Vagina (tissue), 2 donors: ENCODE results near the gene HCRT. TPM values are rescaled to one million over a fixed set of nuclear protein-coding genes. Genes with fewer than 3 reads are reported as not detected.

ENCODE experiments used
- DNase-seq, 2 donors: peaks; one replicate each; pipeline ENCODE4 v3.0.0-alpha.2; 2017; ENCODE audit errors: extremely low spot score in 2 of 2
- H3K27ac ChIP-seq: fragments of 200-600 bp; sonication (generic); one replicate; pipeline ENCODE4 v1.5.1; 2019
- H3K27me3 ChIP-seq: fragments of 200-600 bp; sonication (generic); one replicate; pipeline ENCODE4 v1.5.1; 2019
- H3K36me3 ChIP-seq, 2 donors: fragments of 200-600 bp; sonication (generic); one replicate each; pipeline ENCODE4 v1.5.1; 2017 to 2019
- H3K4me1 ChIP-seq: fragments of 200-600 bp; sonication (generic); one replicate; pipeline ENCODE4 v1.5.1; 2019
- H3K4me3 ChIP-seq, 2 donors: fragments of 200-600 bp; sonication (generic); 1 replicate in 1 of 2; 2 replicates in 1 of 2; pipeline ENCODE4 v1.5.1; 2016 to 2019
- H3K9me3 ChIP-seq: fragments of 200-600 bp; sonication (generic); one replicate; pipeline ENCODE4 v1.5.1; 2019
- CTCF ChIP-seq, 3 experiments: fragments of 450-650 bp in 2 of 3; fragments of 200-600 bp in 1 of 3; sonication (generic) in 1 of 3; IDR thresholded peaks; one replicate each; pipeline ENCODE4 v1.5.1; 2017 to 2019; ENCODE audit warnings: antibody characterized with exemption in 3 of 3, mild to moderate bottlenecking in 2 of 3, moderate library complexity in 2 of 3
- POLR2A ChIP-seq, 2 donors: fragments of 450-650 bp; IDR thresholded peaks; one replicate each; pipeline ENCODE4 v1.6.1; 2017; ENCODE audit warnings: antibody characterized with exemption in 2 of 2, mild to moderate bottlenecking in 2 of 2, moderate library complexity in 2 of 2
- POLR2AphosphoS5 ChIP-seq, 2 donors: sonication (generic); formaldehyde crosslinking; IDR thresholded peaks; one replicate each; pipeline ENCODE4 v1.9.0; 2017; ENCODE audit warnings: antibody characterized with exemption in 2 of 2, mild to moderate bottlenecking in 2 of 2, low read depth in 1 of 2; ENCODE audit not compliant: insufficient read depth in 1 of 2
- intact Hi-C: fragments of 100-400 bp; cut with DNase I; formaldehyde crosslinking; loops from one replicate; pipeline ENCODE4 v1.15.1; 2023
- total RNA-seq: library from RNA; depleted of rRNA; stranded (reverse); fragments of >200 nt; gene quantifications from one replicate; pipeline ENCODE4 v1.2.3, GENCODE V29; 2016

HCRT gene
- total RNA-seq, 1 donor from 2014 or later, result not detected

GRCh38 chr17:42163113-42163512, 22.1 kb downstream of the HCRT start:
- intact Hi-C loops, result no loop called here
- H3K4me3 ChIP-seq, result no peak overlapping the region
- no peak overlapping the region for H3K27ac ChIP-seq
- H3K4me1 ChIP-seq, result no peaks in the 10 kb centered on the region
- no peaks in the 10 kb centered on the region for H3K36me3 ChIP-seq
- no peak for DNase-seq
- no peak for TF ChIP-seq POLR2AphosphoS5 (IDR thresholded peaks at IDR 0.05; ENCODE audit: insufficient read depth in 1 of 2, low read depth in 1 of 2)
- no peak for TF ChIP-seq POLR2A (IDR thresholded peaks at IDR 0.05)
- TF ChIP-seq CTCF (IDR thresholded peaks at IDR 0.05), result no peak
- no peaks in the 10 kb centered on the region for H3K9me3 ChIP-seq
- H3K27me3 ChIP-seq, result no peaks in the 10 kb centered on the region

- H3K36me3 ChIP-seq, result no peaks in the 10 kb centered on the region
- H3K27ac ChIP-seq, result no peak overlapping the region
- H3K4me1 ChIP-seq, result peaks cover 3% of the 10 kb centered on the region
- intact Hi-C loops, result no loop called here
- TF ChIP-seq CTCF (IDR thresholded peaks at IDR 0.05), result no peak
- TF ChIP-seq POLR2A (IDR thresholded peaks at IDR 0.05), result no peak
- TF ChIP-seq POLR2AphosphoS5 (IDR thresholded peaks at IDR 0.05; ENCODE audit: insufficient read depth in 1 of 2, low read depth in 1 of 2), result no peak
- no peaks in the 10 kb centered on the region for H3K9me3 ChIP-seq
- H3K27me3 ChIP-seq, result no peaks in the 10 kb centered on the region
- no peak overlapping the region for H3K4me3 ChIP-seq
- DNase-seq, result no peak
Observed at GRCh38 chr17:42160531-42160910, 24.7 kb downstream of the HCRT start.

- peaks cover 6% of the 10 kb centered on the region for H3K4me1 ChIP-seq
- no peaks in the 10 kb centered on the region for H3K27me3 ChIP-seq
- no peaks in the 10 kb centered on the region for H3K36me3 ChIP-seq
- no peak overlapping the region for H3K27ac ChIP-seq
- DNase-seq, result no peak
- TF ChIP-seq CTCF (IDR thresholded peaks at IDR 0.05) (no peak), POLR2A (IDR thresholded peaks at IDR 0.05) (no peak), POLR2AphosphoS5 (IDR thresholded peaks at IDR 0.05; ENCODE audit: insufficient read depth in 1 of 2, low read depth in 1 of 2) (no peak)
- no peaks in the 10 kb centered on the region for H3K9me3 ChIP-seq
- intact Hi-C loops, result no loop called here
- no peak overlapping the region for H3K4me3 ChIP-seq
Observed at GRCh38 chr17:42159796-42160530, 25.3 kb downstream of the HCRT start.

GRCh38 chr17:42155614-42156045, 29.6 kb downstream of the HCRT start:
- peak overlapping the region; percentile 96 to 97 for H3K4me3 ChIP-seq
- DNase-seq, result no peak
- H3K9me3 ChIP-seq, result no peaks in the 10 kb centered on the region
- intact Hi-C loops, result no loop called here
- no peaks in the 10 kb centered on the region for H3K27me3 ChIP-seq
- peak overlapping the region; percentile 70 for H3K27ac ChIP-seq
- H3K36me3 ChIP-seq, result no peaks in the 10 kb centered on the region
- no peak for TF ChIP-seq POLR2AphosphoS5 (IDR thresholded peaks at IDR 0.05; ENCODE audit: insufficient read depth in 1 of 2, low read depth in 1 of 2)
- TF ChIP-seq CTCF (IDR thresholded peaks at IDR 0.05), result no peak
- no peak for TF ChIP-seq POLR2A (IDR thresholded peaks at IDR 0.05)
- H3K4me1 ChIP-seq, result peaks cover 41% of the 10 kb centered on the region
